ENCODE data around the gene SUV39H2. TPM values are rescaled to one million over a fixed set of nuclear protein-coding genes. Genes with fewer than 3 reads are reported as not detected.
"Not testable (repeated sequence)": the region's sequence is repeated elsewhere in the genome, so short reads cannot be mapped to it uniquely, and the experiment has no call there.

Gene SUV39H2
- total and polyA plus RNA-seq, 11 donors = 1.3 to 8.4 (median 5.2) TPM

GRCh38 chr10:14859775-14860174, 18.9 kb upstream of the SUV39H2 start:
- no peak for ATAC-seq
- peaks cover 0 to 60% (median 47%) of the 10 kb centered on the region in 9 donors for H3K36me3 ChIP-seq

GRCh38 chr10:14860791-14861190, 17.9 kb upstream of the SUV39H2 start:
- peaks cover 0 to 54% (median 37%) of the 10 kb centered on the region in 9 donors for H3K36me3 ChIP-seq
- DNase-seq (no peak), ATAC-seq (no peak)
- TF ChIP-seq POLR2A (IDR thresholded peaks at IDR 0.05) = no peak
- TF ChIP-seq, protein P1, sequence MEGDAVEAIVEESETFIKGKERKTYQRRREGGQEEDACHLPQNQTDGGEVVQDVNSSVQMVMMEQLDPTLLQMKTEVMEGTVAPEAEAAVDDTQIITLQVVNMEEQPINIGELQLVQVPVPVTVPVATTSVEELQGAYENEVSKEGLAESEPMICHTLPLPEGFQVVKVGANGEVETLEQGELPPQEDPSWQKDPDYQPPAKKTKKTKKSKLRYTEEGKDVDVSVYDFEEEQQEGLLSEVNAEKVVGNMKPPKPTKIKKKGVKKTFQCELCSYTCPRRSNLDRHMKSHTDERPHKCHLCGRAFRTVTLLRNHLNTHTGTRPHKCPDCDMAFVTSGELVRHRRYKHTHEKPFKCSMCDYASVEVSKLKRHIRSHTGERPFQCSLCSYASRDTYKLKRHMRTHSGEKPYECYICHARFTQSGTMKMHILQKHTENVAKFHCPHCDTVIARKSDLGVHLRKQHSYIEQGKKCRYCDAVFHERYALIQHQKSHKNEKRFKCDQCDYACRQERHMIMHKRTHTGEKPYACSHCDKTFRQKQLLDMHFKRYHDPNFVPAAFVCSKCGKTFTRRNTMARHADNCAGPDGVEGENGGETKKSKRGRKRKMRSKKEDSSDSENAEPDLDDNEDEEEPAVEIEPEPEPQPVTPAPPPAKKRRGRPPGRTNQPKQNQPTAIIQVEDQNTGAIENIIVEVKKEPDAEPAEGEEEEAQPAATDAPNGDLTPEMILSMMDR (IDR thresholded peaks at IDR 0.05) = no peak
- H3K4me3 ChIP-seq = no peak overlapping the region
- 89 to 100% (median 91%) methylated on average over 1 of the region's 1 CpG for WGBS, 4 donors
- H3K4me1 ChIP-seq = peaks cover 0 to 11% (median 0%) of the 10 kb centered on the region in 12 donors
- H3K27me3 ChIP-seq = no peaks in the 10 kb centered on the region
- intact Hi-C loops (cut with DNase I) = no loop called here
- no peak overlapping the region for H3K27ac ChIP-seq
- H3K9me3 ChIP-seq = peaks cover 0 to 4% (median 0%) of the 10 kb centered on the region in 12 donors

More at GRCh38 chr10:14859775-14860174, 18.9 kb upstream of the SUV39H2 start:
- H3K27ac ChIP-seq = no peak overlapping the region
- H3K4me3 ChIP-seq = no peak overlapping the region
- intact Hi-C loops (cut with DNase I) = no loop called here
- peaks cover 0 to 11% (median 0%) of the 10 kb centered on the region in 12 donors for H3K4me1 ChIP-seq
- H3K27me3 ChIP-seq = no peaks in the 10 kb centered on the region
- DNase-seq = no peak
- peaks cover 0 to 4% (median 0%) of the 10 kb centered on the region in 12 donors for H3K9me3 ChIP-seq
- TF ChIP-seq POLR2A (IDR thresholded peaks at IDR 0.05) = no peak
- TF ChIP-seq, protein P1 (IDR thresholded peaks at IDR 0.05) = no peak

- H3K9me3 ChIP-seq; H3K27ac ChIP-seq; intact Hi-C loops (cut with DNase I); H3K4me1 ChIP-seq; H3K4me3 ChIP-seq; ATAC-seq; DNase-seq; H3K27me3 ChIP-seq: not testable (repeated sequence)
- H3K36me3 ChIP-seq = peaks cover 0 to 64% (median 44%) of the 10 kb centered on the region in 9 donors
- 97 to 100% (median 98%) methylated on average over 6 of the region's 6 CpGs for WGBS, 4 donors
Measured at GRCh38 chr10:14864466-14864865, 14.2 kb upstream of the SUV39H2 start.

DNA sequence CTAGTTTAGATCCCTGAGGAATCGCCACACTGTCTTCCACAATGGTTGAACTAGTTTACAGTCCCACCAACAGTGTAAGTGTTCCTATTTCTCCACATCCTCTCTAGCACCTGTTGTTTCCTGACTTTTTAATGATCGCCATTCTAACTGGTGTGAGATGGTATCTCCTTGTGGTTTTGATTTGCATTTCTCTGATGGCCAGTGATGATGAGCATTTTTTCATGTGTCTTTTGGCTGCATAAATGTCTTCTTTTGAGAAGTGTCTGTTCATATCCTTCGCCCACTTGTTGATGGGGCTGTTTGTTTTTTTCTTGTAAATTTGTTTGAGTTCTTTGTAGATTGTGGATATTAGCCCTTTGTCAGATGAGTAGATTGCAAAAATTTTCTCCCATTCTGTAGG, 13.8 kb upstream of the SUV39H2 start:
- H3K36me3 ChIP-seq = peaks cover 0 to 68% (median 48%) of the 10 kb centered on the region in 9 donors
- H3K4me1 ChIP-seq; DNase-seq; H3K4me3 ChIP-seq; H3K27ac ChIP-seq; H3K9me3 ChIP-seq; intact Hi-C loops (cut with DNase I); H3K27me3 ChIP-seq; ATAC-seq: not testable (repeated sequence)
- WGBS, 4 donors = 98 to 100% (median 100%) methylated on average over 3 of the region's 3 CpGs

DNA sequence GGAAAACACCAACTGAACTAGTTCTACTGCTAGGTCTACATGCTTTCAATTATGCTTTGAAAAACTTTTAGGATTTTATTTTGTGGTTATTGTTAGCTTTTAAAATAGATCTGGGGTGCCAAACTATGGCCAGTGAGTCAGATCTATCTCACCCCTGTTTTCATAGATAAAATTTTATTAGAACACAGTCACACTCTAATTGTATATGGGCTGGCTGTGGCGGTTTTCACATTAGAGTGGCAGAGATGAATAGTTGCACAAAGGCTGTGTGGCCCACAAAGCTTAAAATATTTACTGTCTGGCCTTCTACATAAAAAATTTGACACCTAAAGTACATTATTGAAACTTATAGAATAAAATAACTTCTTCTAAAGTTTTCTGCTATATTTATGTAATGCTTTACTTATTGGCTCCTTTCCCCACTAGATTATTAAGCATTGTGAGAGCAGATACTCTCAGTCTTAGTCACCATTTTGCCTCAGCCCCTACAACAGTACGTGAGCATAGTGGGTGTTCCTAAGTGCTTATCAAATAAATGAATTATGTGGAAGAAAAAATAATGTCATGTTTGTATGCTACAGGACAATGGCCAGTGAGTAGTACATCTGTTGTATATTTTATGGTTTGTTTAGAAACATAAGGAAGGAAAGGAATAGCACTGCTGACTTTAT, 5.4 kb upstream of the SUV39H2 start:
- ATAC-seq (no peak), DNase-seq (no peak)
- 78 to 84% (median 83%) methylated on average over 2 of the region's 2 CpGs for WGBS, 4 donors
- Histone ChIP-seq H3K27me3 (no peaks in the 10 kb centered on the region), H3K4me3 (no peak overlapping the region), H3K4me1 (peaks cover 0 to 29% (median 15%) of the 10 kb centered on the region in 12 donors), H3K9me3 (no peaks in the 10 kb centered on the region), H3K27ac (no peak overlapping the region), H3K36me3 (peaks cover 0 to 38% (median 31%) of the 10 kb centered on the region in 9 donors)
- intact Hi-C loops (cut with DNase I) = loop anchor here in 1 of 10 donors (10.0 kb wide), 1 partner anchor 222 kb away; the partner anchor contains the start of gene RPP38
- TF ChIP-seq, protein P1 (IDR thresholded peaks at IDR 0.05) = no peak
- TF ChIP-seq POLR2A (IDR thresholded peaks at IDR 0.05) = no peak
